HL-60/S4 treated with retinoic acid at 250 ng/mL for 4 days and 3 days (cell line): Measurements from ENCODE around the gene TCERG1L.

Experiments used
- in situ Hi-C: fragments of 300-500 bp; cut with MboI; formaldehyde crosslinking; loops from 2 replicates; pipeline ENCODE4 v1.7.0; 2022; ENCODE audit warnings: low sequenced_read_pairs

The TCERG1L gene

DNA sequence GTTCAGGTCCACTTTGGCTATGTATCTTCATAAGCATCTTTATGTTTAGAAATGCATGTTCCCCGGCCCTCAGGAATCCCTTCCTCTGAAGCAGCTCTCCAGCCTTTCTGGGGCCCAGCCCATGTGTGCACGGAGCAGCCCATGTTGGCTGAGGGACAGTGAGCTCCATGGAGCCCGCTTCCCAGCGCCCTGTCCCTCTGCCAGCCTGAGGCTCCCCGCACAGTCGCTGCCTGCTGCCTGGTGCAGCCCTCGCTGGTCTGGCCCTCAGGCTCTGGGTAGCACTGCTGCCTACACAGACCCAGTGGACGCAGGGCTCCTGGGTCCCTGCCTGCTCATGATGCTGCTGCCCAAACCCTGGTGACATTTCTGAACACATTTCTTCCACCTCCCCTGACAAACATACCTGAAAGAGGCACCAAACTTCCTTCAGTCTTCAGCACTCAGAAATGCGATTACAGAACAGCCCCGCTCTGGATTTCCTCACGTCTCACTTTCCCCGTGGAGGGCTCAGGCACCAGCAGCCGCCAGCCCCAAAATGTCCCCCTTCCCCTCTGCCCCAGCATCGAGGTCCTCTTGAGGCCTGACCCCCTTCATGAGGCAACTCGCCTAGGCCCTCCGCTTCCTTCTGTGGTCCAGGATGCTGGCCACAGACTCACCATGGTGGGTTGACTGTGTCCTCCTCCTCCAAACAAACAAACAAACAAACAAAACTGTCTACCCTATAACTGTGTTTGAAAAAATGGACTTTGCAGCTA, 5.0 kb upstream of the TCERG1L start:
- in situ Hi-C loops = no loop called here

DNA sequence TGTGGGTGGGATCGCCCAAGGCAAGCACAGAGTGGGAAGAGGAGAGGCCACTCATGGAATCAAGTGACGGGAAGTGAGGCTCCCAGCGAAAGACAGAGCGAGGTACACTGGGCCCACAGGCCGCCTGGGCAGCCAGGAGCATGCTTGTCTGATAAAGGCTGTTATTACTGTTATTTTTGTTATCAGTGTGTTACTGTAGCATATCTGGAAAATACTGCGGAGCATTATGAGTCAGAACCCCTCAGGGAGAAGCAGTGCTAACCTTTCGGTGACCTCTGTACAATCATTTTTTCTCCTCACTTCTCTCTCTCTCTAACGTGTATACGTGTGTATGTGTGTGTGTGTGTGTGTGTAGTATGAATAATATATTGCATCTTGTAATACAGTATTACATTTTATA, 3.8 kb upstream of the TCERG1L start:
- in situ Hi-C loops = no loop called here

DNA sequence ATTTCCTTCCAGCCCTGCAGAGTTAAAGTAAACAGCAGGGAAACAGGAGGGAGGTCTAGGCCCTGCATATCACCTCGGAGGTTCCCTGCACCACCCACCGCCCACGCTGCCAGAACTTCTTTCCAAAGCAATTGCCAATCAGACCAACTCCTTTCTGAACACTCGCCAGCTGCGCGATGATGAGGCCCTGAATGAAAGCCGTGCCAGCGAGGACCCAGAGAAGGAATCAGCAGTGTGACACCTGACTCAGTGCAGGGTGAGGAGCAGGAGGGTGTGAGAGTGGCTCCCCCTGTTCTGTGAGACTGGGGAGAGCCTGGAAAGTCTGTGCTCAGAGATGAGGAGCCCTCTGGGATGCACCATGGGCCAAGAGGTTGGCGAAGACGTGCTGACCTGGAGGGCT, 3.3 kb upstream of the TCERG1L start:
- in situ Hi-C loops = no loop called here

DNA sequence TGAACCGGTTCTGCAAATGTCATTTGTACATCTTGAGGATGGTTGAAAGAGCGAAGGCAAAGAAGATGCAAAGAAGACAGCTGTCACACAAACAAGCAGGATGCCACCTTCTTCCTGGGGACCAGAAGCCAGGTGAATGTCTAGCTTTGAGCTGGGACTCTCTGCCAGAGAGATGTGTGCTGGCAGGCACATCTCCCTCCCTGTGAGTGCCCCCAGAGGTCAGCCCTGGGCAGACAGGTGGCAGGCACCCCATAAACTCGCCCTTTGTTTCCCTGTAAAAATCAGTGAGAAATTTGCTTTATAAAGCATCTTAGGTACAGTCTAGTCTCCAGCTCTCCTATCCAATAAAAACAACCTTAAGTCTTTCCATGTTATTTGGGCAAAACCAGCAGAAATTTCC, 2.6 kb upstream of the TCERG1L start:
- in situ Hi-C loops = no loop called here

DNA sequence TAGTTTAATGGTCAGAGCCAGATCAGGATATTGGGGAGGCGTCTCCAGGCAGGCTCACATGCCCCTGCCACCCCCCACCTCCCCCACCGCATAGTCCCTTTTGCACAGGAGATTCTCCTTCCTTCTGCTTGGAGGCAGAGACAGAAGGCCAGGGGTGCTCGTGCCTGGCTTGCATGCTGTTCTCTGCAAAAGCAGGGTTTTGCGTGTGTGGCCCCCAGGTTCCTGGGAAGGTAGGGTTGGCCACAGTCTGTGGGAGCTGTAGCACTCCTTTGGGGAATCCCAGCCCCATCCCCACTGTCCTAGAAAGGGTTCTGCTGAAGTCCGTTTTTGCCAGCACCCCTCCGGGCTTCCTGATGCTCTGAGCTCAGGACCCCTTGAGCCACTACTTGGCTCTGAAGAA, 1.9 kb upstream of the TCERG1L start:
- in situ Hi-C loops = no loop called here

DNA sequence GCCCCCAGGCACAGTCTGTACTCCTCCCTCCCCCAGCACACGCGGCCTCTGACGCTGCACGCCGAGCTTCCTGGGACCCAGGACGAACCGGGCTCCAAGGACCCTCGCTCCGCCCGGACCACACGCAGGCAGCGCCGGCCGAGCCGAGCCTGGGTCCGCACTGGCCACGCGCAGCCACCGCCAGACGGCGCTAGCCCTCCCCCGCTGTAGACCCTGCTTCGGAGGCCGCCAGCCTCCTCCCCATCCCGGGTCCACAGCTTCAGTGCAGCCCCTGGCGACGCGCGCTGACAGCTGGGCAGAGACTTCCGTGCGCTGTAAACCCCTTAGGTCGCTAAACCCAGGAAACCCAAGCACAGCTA, 936 bp upstream of the TCERG1L start:
- in situ Hi-C loops = no loop called here

DNA sequence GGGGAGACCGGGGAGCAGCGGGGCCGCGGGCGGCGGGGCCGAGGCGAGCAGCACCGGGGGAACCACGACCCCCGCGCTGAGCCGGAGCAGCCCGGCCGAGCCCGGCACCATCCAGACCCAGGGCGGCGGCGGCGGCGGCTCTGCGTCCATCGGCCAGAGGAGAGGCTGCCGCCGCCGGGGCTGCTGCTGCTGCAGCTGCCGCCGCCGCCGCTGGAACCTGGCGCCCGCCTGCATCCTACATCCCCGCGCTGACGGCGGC, 190 bp downstream of the TCERG1L start:
- in situ Hi-C loops = no loop called here

DNA sequence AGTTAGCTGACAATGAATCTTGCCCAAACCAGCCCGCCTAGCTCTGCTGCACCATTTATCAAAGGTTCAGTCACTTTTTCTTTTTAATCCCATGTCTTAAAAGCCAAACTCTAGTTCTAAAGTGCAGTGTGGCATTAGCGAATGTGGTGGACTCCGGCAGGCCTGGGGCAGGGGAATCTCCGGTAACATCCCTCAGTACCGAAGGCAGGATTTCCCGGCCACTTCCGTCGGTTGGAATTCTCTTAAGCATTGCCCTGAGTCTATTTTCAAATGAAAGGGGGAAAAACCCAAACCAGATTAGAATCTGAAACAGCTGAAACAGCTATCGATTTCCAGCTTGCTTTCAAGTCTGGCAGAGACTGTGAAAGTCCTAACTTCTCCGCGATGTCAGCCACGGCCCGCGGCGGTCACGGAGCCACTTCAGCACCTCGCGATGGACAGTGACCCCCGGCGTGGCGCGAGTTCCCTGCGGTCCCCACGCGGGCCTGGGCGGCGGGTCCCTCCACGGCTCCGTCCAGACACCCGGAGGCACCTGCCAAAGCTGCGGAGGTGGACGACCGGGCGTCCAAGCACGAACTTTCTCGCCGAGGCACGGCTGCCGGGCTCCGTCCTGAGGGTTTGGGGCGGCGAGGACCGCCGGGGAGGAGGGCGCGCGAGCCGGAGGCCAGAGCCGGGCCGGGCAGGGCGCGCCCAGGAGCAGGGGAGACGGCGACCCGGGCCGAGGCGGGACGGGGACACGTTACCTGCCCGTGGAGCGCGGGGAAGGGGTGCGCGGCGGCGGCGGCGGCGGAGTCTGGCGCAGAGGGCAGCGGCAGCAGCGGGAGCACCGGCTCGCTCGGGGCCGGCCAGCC, 745 bp downstream of the TCERG1L start:
- in situ Hi-C loops = no loop called here

DNA sequence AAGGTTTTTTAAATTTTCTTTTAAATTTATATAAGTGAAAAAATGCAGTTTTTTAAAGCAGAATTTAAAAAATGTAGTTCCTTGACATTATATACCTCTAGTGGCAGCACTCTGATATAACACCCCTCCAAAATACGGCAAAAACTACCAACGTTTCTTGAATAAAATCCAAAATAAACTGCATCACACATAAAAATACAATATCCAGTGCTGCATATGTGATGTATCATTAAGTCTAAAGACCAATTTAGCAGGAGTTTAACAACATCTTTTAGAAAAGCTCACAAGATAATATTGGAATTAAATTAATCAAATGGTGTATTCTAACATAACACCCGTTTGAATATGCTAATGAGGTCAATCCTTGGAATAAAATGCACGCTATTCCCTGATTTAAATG, 1.4 kb downstream of the TCERG1L start:
- in situ Hi-C loops = no loop called here

DNA sequence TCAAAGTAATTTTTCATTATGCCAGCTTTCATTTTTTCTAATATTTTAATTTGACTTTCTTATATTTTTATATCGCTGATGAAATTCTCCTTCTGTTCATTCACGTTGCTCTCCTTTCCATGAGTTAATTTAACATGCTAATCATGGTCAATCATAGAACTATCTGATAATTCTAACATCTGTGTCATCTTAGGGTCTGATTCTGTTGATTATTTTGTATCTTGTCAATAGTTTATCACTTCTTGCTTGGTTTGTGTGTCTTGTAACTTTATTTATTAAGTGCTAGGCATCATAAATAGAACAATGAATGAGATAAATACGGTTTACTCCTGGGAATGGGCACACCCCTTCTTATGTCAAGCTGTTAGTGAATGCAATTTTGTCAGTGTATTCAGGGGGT, 11.0 kb downstream of the TCERG1L start:
- in situ Hi-C loops = no loop called here

DNA sequence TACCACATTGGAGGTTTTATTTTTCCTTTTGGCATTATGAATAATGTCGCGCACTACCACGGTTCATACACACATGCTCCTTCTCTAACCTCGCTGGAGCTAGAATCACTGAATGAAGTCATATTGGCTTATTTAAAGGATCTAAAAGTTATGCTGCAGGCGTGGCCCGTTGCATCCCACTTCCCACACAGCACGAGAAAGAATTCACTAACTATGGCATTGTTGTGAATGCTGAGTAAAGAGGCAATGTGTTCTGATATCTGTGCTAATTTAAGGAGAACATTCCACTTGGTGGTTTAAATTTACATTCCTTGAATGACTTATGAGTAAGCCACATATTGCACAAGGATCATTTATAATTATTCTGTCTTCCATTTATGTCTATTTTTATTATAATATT, 20.7 kb downstream of the TCERG1L start:
- in situ Hi-C loops = no loop called here

DNA sequence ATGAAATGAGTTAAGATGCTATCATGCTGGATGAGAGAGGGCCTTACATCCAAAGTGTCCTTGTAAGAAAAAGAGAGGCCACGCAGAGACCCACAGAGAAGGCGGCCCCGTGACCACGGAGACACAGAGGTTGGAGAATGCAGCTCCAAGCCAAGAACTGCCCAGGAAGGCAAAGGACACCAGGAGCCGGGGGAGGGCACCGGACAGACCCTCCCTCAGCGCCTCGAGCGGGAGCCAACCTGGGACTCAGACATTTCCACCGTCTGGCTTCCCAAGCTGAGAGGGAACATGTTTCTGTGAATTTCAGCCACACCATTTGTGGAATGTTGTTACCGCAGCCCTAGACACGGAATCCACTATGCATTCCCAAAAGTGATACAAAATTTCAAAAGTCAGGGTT, 22.9 kb downstream of the TCERG1L start:
- in situ Hi-C loops = no loop called here

DNA sequence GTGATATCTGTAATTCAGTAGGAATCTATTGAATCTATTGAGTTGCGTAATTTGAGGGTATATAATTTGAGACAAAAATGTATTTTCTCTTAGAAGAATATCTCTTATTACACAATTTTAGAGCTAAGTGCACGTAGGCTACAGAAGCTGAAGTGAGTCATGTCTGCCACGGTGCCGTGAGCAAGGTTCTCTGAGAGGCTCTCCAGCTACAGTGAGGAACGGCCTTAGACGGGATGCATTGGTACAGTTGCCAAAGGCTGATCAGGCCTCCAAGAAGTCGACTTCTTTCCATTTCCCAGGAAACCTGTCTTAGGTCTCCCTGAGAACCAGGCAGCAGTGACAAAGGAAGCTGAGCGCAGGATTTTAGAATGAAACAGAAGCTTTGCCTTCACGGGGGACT, 28.6 kb downstream of the TCERG1L start:
- in situ Hi-C loops = no loop called here

DNA sequence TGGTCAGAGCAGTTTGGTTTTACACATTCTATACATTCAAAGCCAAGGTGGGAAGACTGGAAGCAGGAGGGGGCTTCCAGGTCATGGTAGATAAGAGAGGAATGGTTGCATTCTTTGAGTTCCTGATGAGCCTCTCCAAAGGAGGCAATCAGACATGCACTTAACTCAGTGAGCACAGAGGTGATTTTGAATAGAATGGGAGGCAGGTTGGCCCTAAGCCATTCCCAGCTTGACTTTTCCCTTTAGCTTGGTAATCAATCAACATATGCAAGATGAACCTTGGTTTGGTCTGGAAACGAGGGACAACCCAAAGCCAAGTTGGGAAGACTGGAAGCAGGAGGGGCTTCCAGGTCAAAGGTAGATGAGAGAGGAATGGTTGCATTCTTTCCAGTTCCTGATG, 31.4 kb downstream of the TCERG1L start:
- in situ Hi-C loops = no loop called here

DNA sequence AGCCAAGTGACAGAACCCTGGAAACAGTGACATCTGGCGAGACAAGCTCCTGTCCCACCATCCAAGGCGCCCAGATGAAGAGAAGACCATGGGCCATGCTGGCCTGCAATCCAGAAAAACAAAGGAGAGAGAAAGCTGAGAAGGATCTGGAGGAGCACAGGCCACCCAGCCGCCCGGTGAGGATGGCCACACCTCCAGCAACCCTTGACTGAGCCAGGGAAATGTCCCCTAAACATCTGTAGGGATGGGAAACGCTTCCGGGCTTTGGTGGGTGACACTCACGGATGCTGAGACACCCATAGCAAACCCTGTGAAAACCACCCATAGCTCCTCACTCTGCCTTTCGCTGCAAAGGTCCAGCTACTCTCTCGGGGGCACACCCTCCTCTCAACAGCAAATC, 32.0 kb downstream of the TCERG1L start:
- in situ Hi-C loops = no loop called here

DNA sequence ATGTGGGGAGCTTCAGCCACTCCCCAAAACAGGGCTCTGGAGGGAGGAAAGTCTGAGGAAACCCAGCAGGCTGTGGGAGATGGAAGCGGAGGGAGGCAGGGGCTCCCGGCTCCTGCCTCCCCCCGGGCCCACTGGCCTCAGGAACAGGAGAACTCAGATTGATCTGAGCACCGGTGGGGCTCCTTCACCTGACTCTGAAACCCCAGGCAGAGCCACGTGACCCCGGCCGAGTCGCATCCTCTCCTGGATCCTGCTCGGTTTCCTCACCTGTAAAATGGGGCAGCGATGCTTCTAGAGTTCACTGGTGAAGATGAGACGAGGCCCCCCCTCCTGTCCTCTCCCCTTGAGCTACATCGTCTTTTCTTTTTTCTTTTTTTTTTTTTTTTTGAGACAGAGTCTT, 33.6 kb downstream of the TCERG1L start:
- in situ Hi-C loops = no loop called here

DNA sequence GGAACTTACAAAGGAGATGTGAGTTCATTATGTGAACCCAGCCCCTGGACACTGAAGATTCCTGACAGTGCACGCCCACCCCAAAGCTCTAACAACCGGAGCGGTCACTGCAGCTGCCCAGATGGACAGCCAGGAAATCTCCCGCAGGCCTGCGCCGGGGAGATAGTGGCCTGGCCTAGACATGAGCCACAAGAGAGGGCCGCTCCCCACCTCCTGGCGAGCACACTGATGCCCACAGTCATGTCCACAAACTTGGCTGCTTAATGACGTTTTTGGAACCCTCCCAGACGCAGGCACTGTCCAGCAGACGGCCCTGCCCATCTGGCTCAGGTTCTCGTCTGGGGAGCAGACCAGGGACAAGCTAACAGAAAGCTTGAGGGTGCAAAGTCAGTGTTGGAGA, 34.2 kb downstream of the TCERG1L start:
- in situ Hi-C loops = no loop called here

DNA sequence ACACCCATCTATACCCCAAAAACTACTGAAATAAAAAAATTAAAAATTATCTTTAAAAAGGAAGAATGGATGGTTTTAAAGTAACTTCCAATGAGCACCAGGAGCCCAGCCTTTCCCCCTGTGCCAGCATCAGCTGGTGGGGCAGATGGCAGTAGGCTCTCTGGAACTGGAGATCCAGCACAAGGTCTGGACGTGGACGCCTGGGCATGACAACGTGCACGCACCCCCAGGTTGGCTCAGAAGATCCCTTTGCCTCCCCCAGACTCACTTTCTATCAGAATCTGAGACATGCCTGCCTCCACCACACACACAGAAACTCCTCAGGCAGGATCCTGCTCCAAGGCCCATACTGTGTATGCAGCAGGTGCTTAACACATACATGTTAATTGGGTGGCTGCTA, 35.8 kb downstream of the TCERG1L start:
- in situ Hi-C loops = no loop called here

DNA sequence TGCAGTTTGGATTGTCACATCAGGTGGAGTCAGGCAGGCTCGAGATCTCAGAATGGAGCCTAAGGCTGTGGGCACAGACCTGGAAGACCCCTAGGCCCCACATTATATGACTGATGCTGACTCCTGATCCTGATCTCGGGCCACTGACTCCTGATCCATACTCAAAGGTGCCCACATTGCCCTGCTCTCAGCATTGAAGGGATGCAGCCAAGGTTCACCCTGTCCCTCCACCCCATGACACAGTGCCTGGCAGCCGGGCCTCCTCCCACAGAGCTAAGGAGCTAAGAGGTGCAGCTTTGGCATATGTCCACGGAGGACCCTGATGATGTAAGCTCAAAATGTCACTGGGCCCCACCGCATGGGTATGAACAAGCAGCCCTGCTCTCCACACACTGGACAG, 36.6 kb downstream of the TCERG1L start:
- in situ Hi-C loops = no loop called here

DNA sequence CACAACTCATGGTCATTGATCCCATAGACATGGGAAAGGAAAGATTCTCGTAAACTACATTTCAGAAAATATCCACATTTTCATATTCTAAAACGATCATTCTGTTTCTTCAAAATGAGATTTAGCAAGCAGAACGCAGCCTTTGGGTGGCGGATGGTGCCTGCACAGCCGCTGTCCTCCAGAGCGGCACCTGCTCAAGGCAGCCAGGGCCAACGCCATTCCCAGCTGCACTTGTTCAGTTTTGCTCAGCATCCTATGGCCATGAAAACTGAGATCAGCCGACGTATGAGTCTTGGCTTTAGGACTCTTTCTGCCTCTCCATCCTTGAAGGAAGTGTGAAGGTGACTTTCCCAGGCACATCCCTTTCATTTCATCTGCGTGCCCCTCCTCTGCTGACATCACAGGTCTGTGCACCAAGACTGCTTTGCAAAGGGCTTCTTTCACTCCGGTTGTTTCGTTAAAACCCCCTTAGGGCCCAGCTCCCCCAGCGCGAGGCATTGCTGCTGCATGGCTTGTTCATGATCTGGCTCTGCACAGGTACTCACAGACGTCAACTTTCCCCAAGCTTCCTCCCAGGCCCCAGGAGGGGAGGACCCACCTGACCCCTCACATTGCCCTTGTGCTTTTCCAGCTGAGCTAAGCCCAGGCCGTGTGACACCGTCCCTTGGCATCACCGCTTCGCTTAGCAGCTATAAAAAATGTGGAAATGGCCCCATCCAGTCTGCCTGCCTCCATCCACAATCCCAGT, 37.2 kb downstream of the TCERG1L start:
- in situ Hi-C loops = no loop called here

DNA sequence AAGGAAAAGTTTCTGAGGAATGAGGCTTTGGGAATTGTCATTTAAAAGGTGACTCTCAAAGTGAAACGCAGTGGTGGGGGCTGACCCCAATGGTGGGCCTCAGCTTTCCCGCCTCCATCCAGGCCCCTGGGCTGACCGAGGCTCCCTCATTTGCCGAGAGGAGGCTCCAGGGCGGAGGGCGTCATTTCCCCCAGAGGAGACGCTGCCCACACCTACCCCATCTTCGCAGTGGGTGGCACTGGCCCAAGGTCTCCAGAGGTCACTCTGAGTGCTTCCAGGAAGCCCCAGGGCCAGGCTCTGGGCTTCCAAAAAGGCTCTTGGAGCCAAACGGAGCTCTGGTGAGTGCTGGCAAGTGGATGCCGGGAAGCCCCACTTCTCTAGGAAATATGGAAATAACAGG, 38.0 kb downstream of the TCERG1L start:
- in situ Hi-C loops = no loop called here

DNA sequence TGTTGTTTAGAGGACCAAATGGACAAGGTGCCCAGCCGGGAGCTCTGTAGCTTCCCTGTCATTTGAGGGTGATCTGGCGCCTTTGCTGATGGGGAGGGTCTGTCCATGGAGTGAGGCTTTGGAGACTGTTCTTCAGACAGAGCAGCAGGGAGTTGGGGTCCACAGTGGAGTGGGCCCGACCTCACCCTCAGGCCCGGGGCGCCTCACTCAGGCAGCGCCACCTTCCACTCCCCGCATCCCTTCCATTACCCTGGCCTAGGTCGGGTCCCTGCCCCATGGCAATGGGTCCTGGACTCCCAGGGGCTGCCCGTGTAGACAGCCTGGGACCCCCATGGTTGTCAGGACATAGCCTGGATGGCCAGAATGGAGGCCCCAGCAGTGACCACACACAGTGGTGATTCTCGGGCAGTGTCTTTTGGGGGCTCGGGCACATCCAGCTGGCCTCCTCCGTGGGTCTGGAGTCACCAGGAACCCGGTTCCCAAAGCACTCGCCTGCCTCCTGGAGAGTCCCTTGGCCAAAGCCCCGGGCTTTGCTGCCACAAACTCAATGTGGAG, 38.5 kb downstream of the TCERG1L start:
- in situ Hi-C loops = no loop called here
